ENCODE data around the gene QRFP.

The QRFP gene

GRCh38 chr9:130844044-130844451 lies 52.6 kb downstream of the QRFP start:
- no peak for DNase-seq (ENCODE audit: low spot score)
- no peak for TF ChIP-seq CTCF (IDR thresholded peaks at IDR 0.05; ENCODE audit: extremely low read depth, missing control alignments)

- TF ChIP-seq CTCF (IDR thresholded peaks at IDR 0.05; ENCODE audit: extremely low read depth, missing control alignments) = no peak
- DNase-seq (ENCODE audit: low spot score) = no peak
These were observed 53.3 kb downstream of the QRFP start for GRCh38 chr9:130843049-130843908.

Measured in GM20000 (cell line).